Left cardiac atrium (tissue), 4 donors: ENCODE results near the gene USP1. TPM values are rescaled to one million over a fixed set of nuclear protein-coding genes. Genes with fewer than 3 reads are reported as not detected.

Experiments used
- ATAC-seq, 2 donors: fragments of 200-7000 bp; cut with Tn5 transposase; one replicate each; pipeline ENCODE4 v1.9.1; 2020; ENCODE audit warnings: mild to moderate bottlenecking in 2 of 2, moderate library complexity in 2 of 2
- DNase-seq: peaks from one replicate; pipeline ENCODE4 v3.0.0-alpha.2; 2020
- intact Hi-C, 2 donors: fragments of 100-400 bp; cut with DNase I; formaldehyde crosslinking; loops; one replicate each; pipeline versions ENCODE4 v1.14.1 to v1.15.1; 2022 to 2023
- total RNA-seq, 2 donors: library from RNA; stranded (reverse); fragmentation: NEBNext Ultra II Directional; extraction: Animal tissue kit (Norgen Biotek cat#: 25700); gene quantifications; one replicate each; pipeline ENCODE4 v1.2.1, GENCODE V29; 2021
- donor health status: DM: no; HTN: yes; CAD: no.
- donor health status: DM: no; HTN: yes; CAD: no; lungs with severe emphysema.
- donor health status: DM: yes; HTN: yes; CAD: no.
- donor health status: Dilated cardiomyopathy.

Gene USP1
- total RNA-seq, 2 donors from 2014 or later, result 15.2 to 15.5 TPM

DNA sequence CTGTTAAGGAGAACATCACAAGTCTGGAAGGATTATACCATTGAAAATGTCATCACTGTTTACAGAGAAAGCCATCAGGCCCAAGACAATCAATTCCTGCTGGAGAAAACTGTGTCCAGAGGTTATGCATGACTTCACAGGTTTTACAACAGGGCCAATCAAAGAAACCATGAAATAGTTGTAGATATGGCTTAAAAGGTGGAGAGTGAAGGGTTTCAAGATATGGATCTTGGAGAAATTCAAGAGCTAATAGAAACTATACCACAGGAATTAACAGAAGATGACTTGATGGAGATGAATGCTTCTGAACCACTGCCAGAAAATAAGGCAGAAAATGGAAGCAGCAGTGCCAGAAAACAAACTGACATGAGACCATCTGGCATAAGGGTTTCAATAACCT lies 30.2 kb downstream of the USP1 start:
- intact Hi-C loops, result no loop called here
- no peak for DNase-seq
- no peak for ATAC-seq

GRCh38 chr1:62476525-62477219 lies 39.8 kb downstream of the USP1 start:
- intact Hi-C loops, result no loop called here
- ATAC-seq, result no peak
- DNase-seq, result no peak

- DNase-seq (no peak), ATAC-seq (no peak)
- intact Hi-C loops, result no loop called here
Measured at GRCh38 chr1:62481681-62482080, 44.8 kb downstream of the USP1 start.

GRCh38 chr1:62484824-62485468 lies 48.1 kb downstream of the USP1 start:
- no peak for ATAC-seq
- no peak for DNase-seq
- intact Hi-C loops, result no loop called here

GRCh38 chr1:62487956-62488355 lies 51.1 kb downstream of the USP1 start:
- no peak for DNase-seq
- intact Hi-C loops, result no loop called here
- ATAC-seq, result no peak

DNA sequence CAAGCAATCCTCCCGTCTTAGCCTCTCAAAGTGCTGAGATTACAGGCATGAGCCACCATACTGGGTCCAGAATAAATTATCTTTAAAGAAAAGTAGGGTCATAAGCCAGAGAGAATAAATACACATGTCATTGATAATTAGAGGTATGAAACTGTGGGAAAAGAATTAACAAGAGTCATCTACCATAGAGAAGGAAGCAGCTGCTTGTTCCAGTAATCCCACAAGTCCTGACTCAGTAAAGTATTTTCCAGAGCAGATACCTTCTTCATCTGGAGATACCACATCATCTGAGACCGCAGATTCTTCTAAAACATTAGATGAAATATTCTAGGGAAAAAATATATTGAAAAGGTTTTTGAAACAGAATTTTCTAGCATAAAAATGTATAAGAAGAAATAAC lies 55.7 kb downstream of the USP1 start:
- intact Hi-C loops, result no loop called here
- ATAC-seq (no peak), DNase-seq (no peak)

- no peak for ATAC-seq
- intact Hi-C loops, result no loop called here
- no peak for DNase-seq
Measured at GRCh38 chr1:62493656-62494055, 56.8 kb downstream of the USP1 start.

- no peak for DNase-seq
- intact Hi-C loops, result no loop called here
- ATAC-seq, result no peak
Measured at GRCh38 chr1:62494137-62494536, 57.3 kb downstream of the USP1 start.

DNA sequence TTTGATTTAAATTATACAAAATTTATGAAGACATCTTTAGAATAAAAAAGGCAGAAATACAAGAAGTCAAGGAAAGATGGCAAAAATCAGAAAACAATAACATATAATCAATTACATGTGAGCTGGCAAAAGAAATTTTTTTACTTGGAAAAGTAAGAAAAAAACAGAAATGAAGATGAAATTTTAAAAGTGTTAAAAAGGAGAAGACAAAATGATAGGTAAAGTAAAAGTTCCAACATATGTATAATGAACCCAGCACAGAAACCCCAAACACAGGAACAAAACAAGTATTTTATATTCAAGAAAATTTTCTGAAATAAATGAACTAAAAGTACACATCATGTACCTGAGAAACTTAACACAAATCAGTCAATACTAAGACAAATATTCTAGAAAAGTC lies 63.4 kb downstream of the USP1 start:
- no peak for ATAC-seq
- intact Hi-C loops, result no loop called here

More for the DNA sequence above, 63.4 kb downstream of the USP1 start:
- DNase-seq, result no peak

Other genes with a start within 250 kb of the USP1 start
- gene L1TD1, start 242.2 kb upstream of the USP1 start, total RNA-seq, result under 1 TPM; 0.09 to 0.34 TPM
- 1 to 10 TPM; 1.4 to 4.0 TPM for gene KANK4, start 117.6 kb upstream of the USP1 start, total RNA-seq
- not detected for gene ANGPTL3, start 160.5 kb downstream of the USP1 start, total RNA-seq